Adrenal gland (tissue), 12 donors: Measurements from ENCODE around the gene CBFA2T3. TPM values are rescaled to one million over a fixed set of nuclear protein-coding genes. Genes with fewer than 3 reads are reported as not detected.

ENCODE experiments used
- DNase-seq, 7 donors: peaks; one replicate each; pipeline ENCODE4 v3.0.0-alpha.2; 2019 to 2020
- H3K27ac ChIP-seq, 5 donors: fragments of 200-600 bp; sonication (generic) in 4 of 5; 1 replicate in 3 of 5; 2 replicates in 2 of 5; pipeline versions ENCODE4 v1.5.1 to v1.8.0; 2016 to 2020; ENCODE audit warnings: mild to moderate bottlenecking in 1 of 5
- H3K27me3 ChIP-seq: fragments of 200-600 bp; 2 replicates; pipeline ENCODE4 v1.8.0; 2021
- H3K36me3 ChIP-seq, 2 donors: fragments of 200-600 bp; replicated peaks in 1 of 2; 1 replicate in 1 of 2; 2 replicates in 1 of 2; pipeline versions ENCODE4 v1.5.1 to v1.8.0; 2018 to 2022
- H3K4me1 ChIP-seq, 2 donors: fragments of 200-600 bp; replicated peaks in 1 of 2; 1 replicate in 1 of 2; 2 replicates in 1 of 2; pipeline versions ENCODE4 v1.5.1 to v1.8.0; 2018 to 2021
- H3K4me3 ChIP-seq, 4 donors: fragments of 200-600 bp; sonication (generic) in 3 of 4; one replicate each; pipeline ENCODE4 v1.5.1; 2016 to 2018
- H3K9me3 ChIP-seq, 3 donors: fragments of 200-600 bp; sonication (generic) in 1 of 3; replicated peaks in 1 of 3; 1 replicate in 2 of 3; 2 replicates in 1 of 3; pipeline versions ENCODE4 v1.5.1 to v1.8.0; 2016 to 2021
- CTCF ChIP-seq, 6 experiments: fragments of 450-650 bp in 4 of 6; fragments of 200-600 bp in 2 of 6; sonication (generic) in 1 of 6; IDR thresholded peaks; 1 replicate in 5 of 6; 2 replicates in 1 of 6; pipeline versions ENCODE4 v1.5.1 to v1.8.0; 2016 to 2021; ENCODE audit warnings: antibody characterized with exemption in 6 of 6, mild to moderate bottlenecking in 2 of 6, moderate library complexity in 1 of 6
- POLR2A ChIP-seq, 2 donors: fragments of 450-650 bp; IDR thresholded peaks; one replicate each; pipeline ENCODE4 v1.6.1; 2017; ENCODE audit warnings: antibody characterized with exemption in 2 of 2, mild to moderate bottlenecking in 2 of 2, moderate library complexity in 1 of 2
- WGBS, 4 donors: extraction: QIAGEN DNeasy Blood & Tissue Kit in 2 of 4; methylation state at CpG; one replicate each; pipeline versions ENCODE4 v1.1.5 to v1.1.7; 2013 to 2017; 5-methylcytosine and 5-hydroxymethylcytosine counted together
- intact Hi-C, 2 donors: fragments of 100-400 bp; cut with DNase I; formaldehyde crosslinking; loops; one replicate each; pipeline versions ENCODE4 v1.14.1 to v1.15.0; 2022 to 2023
- polyA plus RNA-seq, 3 donors: library from polyadenylated mRNA; stranded (reverse); fragments of 200-250 nt in 2 of 3; fragments of 350-450 nt in 1 of 3; fragmentation: Illumina TruSeq in 1 of 3; extraction: RNeasy Lipid Tissue Mini Kit (QIAGEN cat#74804) in 1 of 3; gene quantifications; one replicate each; pipeline ENCODE4 v1.2.3, GENCODE V29; 2013 to 2014
- total RNA-seq, 9 donors: library from RNA; depleted of rRNA in 4 of 9; stranded (reverse); fragments of >200 nt in 4 of 9; fragments of 120-200 nt in 1 of 9; fragmentation: NEBNext Ultra II Directional in 1 of 9; extraction: Animal tissue kit (Norgen Biotek cat#: 25700) in 1 of 9; gene quantifications; one replicate each; pipeline versions ENCODE4 v1.1.0 to v1.2.4, GENCODE V29; 2013 to 2023
- donor health status: healthy with polysubstance abuse.
- donor health status: Bipolar disorder and iron deficiency.
- donor health status: DM: yes; HTN: yes; CAD: no.
- donor health status: DM: no; HTN: no; CAD: no.
- donor health status: DM: no; HTN: no; CAD: no.
- donor health status: DM: yes; HTN: yes; CAD: no.

The CBFA2T3 gene
- total and polyA plus RNA-seq, 12 donors, result 0.30 to 16.9 (median 2.2) TPM

GRCh38 chr16:88993166-88993761 lies 16.3 kb upstream of the CBFA2T3 start:
- Histone ChIP-seq H3K27ac (no peak overlapping the region), H3K4me1 (no peaks in the 10 kb centered on the region), H3K36me3 (no peaks in the 10 kb centered on the region), H3K9me3 (peaks cover 0 to 7% (median 0%) of the 10 kb centered on the region in 3 donors), H3K27me3 (peaks cover 24% of the 10 kb centered on the region), H3K4me3 (no peak overlapping the region)
- TF ChIP-seq POLR2A (IDR thresholded peaks at IDR 0.05) (no peak), CTCF (IDR thresholded peaks at IDR 0.05) (no peak)
- WGBS, 4 donors, result 11 to 27% (median 21%) methylated on average over 5 to 6 of the region's 6 CpGs
- DNase-seq, result no peak
- intact Hi-C loops, result no loop called here

GRCh38 chr16:88992351-88993165 lies 15.6 kb upstream of the CBFA2T3 start:
- H3K4me3 ChIP-seq, result no peak overlapping the region
- H3K27ac ChIP-seq, result no peak overlapping the region
- TF ChIP-seq POLR2A (IDR thresholded peaks at IDR 0.05) (no peak), CTCF (IDR thresholded peaks at IDR 0.05) (no peak)
- no peaks in the 10 kb centered on the region for H3K36me3 ChIP-seq
- H3K27me3 ChIP-seq, result peaks cover 24% of the 10 kb centered on the region
- 49 to 66% (median 56%) methylated on average over 13 to 36 of the region's 36 CpGs for WGBS, 4 donors
- peaks cover 0 to under 1% (median 0%) of the 10 kb centered on the region in 3 donors for H3K9me3 ChIP-seq
- H3K4me1 ChIP-seq, result no peaks in the 10 kb centered on the region
- DNase-seq, result no peak
- intact Hi-C loops, result no loop called here

- H3K4me1 ChIP-seq, result no peaks in the 10 kb centered on the region
- no peaks in the 10 kb centered on the region for H3K9me3 ChIP-seq
- no peaks in the 10 kb centered on the region for H3K36me3 ChIP-seq
- no peak overlapping the region for H3K27ac ChIP-seq
- WGBS, 4 donors, result 51 to 81% (median 75%) methylated on average over 5 to 19 of the region's 19 CpGs
- H3K27me3 ChIP-seq, result peaks cover 24% of the 10 kb centered on the region
- DNase-seq, result no peak
- H3K4me3 ChIP-seq, result no peak overlapping the region
- intact Hi-C loops, result no loop called here
- TF ChIP-seq POLR2A (IDR thresholded peaks at IDR 0.05) (no peak), CTCF (IDR thresholded peaks at IDR 0.05) (no peak)
Observed at GRCh38 chr16:88991813-88992350, 14.9 kb upstream of the CBFA2T3 start.

GRCh38 chr16:88989852-88990547 lies 13.0 kb upstream of the CBFA2T3 start:
- Histone ChIP-seq H3K9me3 (no peaks in the 10 kb centered on the region), H3K4me3 (no peak overlapping the region), H3K4me1 (no peaks in the 10 kb centered on the region), H3K36me3 (no peaks in the 10 kb centered on the region), H3K27me3 (peaks cover 11% of the 10 kb centered on the region), H3K27ac (no peak overlapping the region)
- 87 to 89% (median 89%) methylated on average over 10 to 26 of the region's 26 CpGs for WGBS, 4 donors
- TF ChIP-seq POLR2A (IDR thresholded peaks at IDR 0.05) (no peak), CTCF (IDR thresholded peaks at IDR 0.05) (no peak)
- intact Hi-C loops, result no loop called here
- no peak for DNase-seq
